KBM-7 (cell line): ENCODE data around the gene VCL.

Experiments
- DNase-seq: peaks from one replicate; pipeline ENCODE4 v3.0.0-alpha.2; 2015
- in situ Hi-C: fragments of 300-500 bp; cut with MboI; formaldehyde crosslinking; loops from 2 replicates; pipeline ENCODE4 v1.14.3; 2020; ENCODE audit warnings: low sequenced_read_pairs, low pct_unique_long_range_greater_than_20kb, mixed read lengths

Gene VCL

DNA sequence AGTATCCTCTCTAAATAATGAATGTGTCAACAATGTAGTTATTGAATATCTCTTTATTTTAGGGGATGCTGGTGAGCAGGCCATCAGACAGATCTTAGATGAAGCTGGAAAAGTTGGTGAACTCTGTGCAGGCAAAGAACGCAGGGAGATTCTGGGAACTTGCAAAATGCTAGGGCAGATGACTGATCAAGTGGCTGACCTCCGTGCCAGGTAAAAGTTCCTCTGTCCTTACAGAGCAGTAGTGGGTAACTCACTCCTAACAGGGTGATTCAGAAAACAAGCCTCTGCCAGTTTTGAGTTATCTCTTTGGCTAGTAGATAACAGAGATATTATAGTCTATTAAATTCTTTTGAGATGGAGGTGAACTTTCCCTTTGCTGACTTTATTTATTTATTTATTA, 85.4 kb downstream of the VCL start:
- DNase-seq = no peak
- in situ Hi-C loops = no loop called here

DNA sequence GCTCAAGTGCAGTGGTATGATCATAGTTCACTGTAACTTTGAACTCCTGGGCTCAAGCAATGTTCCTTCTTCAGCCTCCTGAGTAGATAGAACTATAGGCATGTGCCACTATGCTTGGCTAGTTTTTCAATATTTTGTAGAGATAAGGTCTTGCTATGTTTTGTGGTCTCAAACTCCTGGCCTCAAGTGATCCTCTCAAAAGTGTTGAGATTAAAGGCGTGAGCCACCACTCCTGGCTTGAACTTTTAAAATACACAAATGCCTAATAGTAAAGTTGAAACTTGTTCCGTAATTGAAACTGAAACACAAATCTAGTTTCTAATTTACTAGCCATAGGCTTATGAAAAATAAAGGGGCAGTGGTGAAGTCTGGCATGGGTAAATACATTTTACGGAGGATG, 87.0 kb downstream of the VCL start:
- no peak for DNase-seq
- in situ Hi-C loops = no loop called here

DNA sequence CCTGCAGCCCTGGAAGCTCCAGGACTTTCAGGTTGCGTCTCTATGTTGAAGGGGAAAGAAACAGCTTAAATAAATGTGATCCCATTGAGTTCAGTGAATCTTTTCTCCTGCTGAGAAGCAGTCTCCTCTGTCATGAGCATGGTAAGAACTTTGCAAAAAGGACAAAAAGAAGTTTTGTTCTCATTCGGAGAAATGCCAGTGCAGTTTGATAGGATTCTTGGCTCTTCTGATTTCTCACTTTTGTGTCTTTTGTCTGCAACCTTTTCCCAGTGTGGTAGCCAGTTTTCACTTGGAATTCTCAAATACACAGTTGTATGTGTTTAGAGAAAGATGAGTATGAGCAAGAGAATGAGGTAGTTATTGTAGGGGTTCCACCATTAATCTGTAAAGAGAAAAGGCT, 88.4 kb downstream of the VCL start:
- in situ Hi-C loops = no loop called here
- no peak for DNase-seq

DNA sequence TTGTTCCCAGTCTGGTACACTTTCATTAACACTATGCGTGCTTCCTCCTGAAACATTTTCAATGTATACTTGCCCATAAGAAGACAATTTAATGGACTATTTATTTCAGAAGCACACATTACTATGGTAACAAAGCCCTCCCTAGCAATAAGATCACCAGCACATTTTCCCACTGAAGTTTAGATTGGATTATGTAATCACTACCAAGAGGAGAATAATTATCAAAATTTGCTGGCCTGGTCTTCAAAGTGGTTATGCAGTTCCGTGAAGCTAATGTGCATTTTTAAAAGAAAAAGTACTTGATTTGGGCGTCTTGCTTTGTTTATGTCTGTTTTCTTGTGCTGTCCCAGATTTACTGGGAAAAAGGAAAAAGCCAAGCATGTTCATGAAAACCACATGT, 90.8 kb downstream of the VCL start:
- DNase-seq = no peak
- in situ Hi-C loops = no loop called here

DNA sequence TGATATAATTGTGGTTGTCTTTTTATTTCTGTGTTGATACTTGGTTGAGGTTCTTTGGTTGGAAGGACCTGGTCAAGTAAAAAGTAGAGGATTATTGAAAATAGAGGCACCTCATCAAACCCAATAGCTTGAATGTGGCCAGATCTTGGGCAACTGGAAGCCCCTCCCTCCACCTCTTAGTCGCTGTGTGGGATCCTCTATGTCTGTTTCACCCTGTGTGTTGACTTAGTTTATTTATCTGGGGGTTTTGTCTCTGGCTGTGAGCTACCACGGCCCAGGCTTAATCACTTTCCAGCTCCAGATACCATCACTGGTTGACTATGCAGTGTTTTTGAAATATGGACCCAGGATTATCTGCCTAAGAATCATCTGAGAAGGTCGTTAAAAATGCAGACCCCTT, 94.5 kb downstream of the VCL start:
- in situ Hi-C loops = no loop called here

DNA sequence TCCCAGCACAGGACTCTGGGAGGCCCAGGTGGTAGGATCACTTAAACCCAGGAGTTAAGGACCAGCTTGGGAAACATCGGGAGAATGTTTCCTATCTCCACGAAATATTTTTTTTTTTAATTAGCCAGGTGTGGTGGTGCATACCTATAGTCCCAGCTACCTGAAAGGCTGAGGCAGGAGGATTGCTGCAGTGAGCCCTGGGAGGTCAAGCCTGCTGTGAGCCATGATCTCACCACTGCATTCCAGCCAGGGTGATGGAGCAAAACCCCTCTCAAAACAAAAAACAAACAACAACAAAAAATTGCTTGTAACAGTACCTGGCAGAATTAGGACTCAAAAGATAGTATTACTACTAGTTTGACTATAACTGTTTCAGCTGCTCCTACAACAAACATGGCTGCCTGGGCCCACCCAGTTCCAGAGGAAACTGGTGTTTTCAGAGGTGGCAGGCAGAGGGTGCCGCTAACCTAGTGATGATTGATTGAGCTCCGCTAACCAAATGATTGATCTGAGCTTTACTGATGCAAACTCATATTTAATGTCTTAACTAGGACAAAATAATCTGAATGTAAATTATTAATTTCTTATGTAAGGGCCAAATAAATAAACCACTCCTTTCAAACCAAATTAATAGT, 95.7 kb downstream of the VCL start:
- in situ Hi-C loops = no loop called here
- no peak for DNase-seq

More for the DNA sequence above, 94.5 kb downstream of the VCL start:
- no peak for DNase-seq

DNA sequence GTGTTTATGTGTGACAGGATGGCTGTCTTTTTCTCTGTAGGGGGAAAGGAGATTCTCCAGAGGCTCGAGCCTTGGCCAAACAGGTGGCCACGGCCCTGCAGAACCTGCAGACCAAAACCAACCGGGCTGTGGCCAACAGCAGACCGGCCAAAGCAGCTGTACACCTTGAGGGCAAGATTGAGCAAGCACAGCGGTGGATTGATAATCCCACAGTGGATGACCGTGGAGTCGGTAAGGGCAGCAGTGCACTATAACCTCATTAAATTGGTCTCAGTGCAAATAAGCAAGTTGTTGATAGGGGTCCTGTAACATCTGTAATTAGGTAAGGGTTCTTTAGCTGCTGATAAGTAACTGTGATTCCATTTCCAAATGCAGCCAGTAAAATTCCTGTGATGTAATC, 96.3 kb downstream of the VCL start:
- in situ Hi-C loops = no loop called here
- no peak for DNase-seq

DNA sequence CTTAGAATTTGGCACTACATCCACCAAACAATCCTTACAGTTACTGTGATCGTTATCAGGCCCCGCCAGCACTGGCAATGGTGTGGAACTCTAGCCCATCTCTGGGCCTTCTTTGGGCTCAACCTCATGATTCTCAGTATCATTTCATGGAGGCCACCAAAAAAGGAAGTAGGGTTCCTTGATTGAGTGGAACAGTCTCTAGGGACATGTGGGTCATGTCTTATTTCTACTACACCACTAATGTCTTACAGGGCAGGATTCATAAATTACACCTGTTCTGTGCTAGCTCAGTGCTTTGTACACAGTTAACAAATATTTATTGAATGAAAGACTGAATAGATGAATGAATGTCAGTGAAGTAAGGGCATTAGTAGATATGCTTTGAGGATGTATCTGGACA, 98.9 kb downstream of the VCL start:
- no peak for DNase-seq
- in situ Hi-C loops = no loop called here

DNA sequence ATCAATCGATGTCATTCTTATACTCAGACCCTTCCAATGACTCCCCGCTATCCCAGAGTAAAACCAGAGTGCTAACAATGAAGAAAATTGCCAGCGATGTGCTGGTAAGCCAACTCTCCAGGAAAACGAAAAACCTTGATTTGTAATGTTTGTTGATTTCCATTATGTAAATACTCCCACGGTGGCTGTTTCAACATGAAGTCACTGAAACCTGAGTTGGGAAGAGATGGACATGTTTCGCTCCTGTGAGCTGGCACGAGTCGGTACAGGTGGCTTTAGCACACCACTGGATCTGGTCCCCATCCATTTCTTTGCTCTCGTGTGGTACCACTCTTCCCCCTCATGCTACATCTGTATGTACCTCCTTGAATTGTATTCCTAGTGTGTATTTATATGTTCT, 99.9 kb downstream of the VCL start:
- no peak for DNase-seq
- in situ Hi-C loops = no loop called here

DNA sequence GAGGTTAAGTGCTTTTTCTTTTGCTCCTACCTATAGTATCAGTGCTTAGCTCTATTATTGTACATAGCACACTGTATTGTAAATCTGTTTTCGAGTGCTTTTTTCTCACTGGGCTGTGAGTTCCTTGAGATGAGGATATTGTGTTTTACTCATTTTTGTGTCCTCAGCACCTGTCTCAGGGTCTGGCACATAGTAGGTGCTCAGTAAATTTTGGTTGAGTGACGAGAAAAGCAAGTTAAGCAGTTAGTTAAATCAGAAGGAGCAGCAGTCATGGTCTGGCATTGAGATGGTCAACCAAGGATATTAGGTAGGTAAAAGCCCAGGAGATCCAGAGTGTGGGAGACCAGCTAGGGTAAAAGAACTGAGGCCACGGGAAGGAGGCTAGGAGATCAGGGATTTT, 101.5 kb downstream of the VCL start:
- in situ Hi-C loops = no loop called here
- no peak for DNase-seq

DNA sequence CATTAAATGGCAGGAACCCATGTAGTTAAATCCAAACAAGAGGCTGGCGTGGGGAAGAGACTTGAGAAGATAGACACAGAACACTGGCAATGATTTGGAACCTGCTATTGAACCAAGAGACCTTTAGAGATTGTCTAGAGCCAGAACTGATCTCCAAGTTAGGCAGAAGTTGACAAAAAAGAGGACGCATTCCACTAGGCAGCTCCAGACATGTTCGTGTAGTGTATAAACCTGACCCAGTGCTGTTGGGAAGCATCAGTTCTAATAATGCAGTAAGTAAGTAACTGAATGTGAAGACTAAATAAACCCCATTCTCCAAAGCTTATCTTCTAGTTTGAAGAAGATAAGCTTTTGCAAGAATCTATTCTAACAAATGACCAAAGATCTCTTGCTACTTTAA, 101.9 kb downstream of the VCL start:
- in situ Hi-C loops = no loop called here
- DNase-seq = no peak

DNA sequence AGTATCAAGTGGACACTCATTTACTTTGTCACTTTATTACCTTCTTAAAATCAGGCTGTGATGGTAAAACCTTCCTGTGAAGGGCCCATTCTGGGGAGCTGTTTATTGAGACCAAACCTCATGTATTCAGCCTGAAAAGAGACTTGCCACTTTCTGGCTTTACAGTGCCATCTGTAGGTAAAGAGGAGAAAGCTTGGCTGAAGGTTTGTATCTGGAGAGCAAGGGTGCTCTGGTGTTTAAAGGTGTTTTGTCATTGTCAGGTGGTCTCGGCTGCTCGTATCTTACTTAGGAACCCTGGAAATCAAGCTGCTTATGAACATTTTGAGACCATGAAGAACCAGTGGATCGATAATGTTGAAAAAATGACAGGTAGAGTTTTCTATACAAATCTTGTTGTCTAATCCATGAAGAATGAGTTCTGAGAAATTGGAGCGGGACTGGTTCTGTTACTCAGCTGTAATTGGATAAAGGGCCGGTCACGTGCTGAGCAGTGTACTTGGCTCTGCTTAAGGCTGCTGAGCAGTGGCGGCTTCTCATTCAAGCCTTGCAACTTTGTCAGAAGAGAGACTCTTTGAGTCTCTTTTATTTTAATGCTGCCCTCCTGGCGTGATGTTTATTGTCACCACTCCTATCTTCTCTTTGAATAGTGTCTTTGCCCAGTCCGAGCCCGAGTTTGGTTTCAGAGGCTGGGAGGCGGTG, 105.8 kb downstream of the VCL start:
- peak; percentile 33 for DNase-seq
- in situ Hi-C loops = no loop called here

DNA sequence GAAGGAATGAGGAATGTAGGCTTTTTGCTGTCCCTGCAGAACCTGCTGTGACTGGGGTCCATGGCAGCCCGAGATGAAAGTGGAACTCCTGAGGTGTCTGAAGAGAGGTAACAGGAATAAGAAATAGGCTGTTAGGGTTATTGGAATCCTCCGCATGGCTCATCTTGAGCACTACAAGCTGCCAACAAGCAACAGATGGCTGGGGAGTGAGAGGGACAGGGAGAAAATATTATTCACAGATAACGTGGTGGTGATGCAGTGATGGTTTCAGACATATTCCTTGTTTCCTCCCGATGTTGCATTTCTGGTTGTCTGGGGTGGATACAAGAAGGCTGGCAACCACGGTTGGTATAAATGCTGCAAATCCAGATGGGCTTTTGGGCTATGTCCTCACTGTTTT, 106.6 kb downstream of the VCL start:
- in situ Hi-C loops = no loop called here
- no peak for DNase-seq

DNA sequence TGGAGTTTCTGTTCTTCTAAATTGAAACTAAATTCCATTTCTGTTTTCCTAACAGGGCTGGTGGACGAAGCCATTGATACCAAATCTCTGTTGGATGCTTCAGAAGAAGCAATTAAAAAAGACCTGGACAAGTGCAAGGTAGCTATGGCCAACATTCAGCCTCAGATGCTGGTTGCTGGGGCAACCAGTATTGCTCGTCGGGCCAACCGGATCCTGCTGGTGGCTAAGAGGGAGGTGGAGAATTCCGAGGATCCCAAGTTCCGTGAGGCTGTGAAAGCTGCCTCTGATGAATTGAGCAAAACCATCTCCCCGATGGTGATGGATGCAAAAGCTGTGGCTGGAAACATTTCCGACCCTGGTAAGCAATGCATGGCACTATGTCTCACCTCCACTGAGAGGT, 107.1 kb downstream of the VCL start:
- no peak for DNase-seq
- in situ Hi-C loops = no loop called here

DNA sequence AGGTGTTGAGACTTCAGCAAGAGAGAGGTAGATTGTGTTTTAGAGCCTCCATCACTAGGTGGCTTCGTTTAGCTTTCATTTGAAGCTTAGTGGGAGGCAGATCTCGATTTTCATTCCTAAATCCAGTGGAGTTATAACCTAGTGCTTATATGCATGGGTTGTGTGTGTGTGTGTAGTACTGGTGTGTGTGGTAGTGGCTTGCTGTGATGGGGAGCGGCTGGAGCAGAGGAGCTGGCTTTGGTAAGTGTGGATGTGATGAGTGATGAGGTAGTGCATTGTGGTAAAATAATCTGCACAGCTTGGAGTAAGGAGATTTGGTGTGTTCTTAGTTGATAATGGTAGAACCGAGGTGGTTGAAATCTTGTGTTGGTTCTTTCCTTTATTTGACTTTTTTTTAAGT, 109.5 kb downstream of the VCL start:
- DNase-seq = no peak
- in situ Hi-C loops = no loop called here

DNA sequence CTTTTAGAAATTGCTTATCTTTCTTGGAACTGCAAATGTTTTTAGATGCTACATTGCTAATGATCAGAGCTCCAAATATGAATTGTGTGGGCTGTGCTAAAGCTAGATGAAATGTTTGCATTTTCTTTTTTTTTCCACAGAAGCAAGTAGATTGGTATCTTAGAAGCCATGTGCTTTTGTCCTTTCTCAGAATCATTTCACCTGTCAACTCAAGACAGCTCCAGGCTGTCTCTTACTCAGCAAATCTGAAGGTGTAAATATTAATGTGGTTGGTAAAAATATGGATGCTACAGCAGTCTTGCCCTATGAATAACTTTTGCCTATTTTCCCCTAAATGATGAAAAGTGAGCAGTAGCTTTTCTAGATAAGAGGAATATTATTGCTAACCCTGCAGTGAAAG, 111.5 kb downstream of the VCL start:
- in situ Hi-C loops = no loop called here
- no peak for DNase-seq

DNA sequence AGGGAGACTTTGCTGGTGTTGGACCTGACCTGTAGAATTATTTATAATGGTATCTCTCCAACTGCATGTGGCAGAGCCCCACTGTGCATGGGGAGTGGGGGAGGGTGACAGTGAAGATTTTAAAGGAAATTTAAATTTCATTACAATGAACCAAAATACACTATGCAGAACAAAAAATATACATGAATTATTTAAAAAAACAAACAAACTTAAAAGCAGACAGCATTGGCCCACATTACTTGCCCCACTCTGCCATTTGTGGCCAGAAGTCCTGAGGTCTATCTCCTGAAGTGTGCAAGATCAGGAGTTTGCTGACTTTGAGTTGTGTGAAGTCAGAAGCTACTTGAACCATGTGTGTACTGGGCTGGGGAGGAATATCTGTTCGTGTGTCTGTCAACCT, 112.2 kb downstream of the VCL start:
- in situ Hi-C loops = no loop called here

DNA sequence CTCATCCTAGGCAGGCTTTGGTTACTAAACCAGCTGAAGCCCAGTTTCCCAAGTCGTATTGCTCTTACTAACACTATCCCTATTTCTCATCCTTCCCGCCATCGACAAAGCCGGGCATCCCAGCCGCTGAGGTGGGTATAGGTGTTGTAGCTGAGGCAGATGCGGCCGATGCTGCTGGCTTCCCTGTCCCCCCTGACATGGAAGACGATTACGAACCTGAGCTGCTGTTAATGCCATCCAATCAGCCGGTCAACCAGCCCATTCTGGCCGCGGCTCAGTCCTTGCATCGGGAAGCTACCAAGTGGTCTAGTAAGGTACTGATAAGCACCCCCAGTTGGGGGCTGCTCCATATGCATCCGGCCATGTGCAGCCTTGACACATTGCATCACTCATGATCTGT, 113.9 kb downstream of the VCL start:
- DNase-seq = no peak
- in situ Hi-C loops = no loop called here

More for the DNA sequence above, 112.2 kb downstream of the VCL start:
- DNase-seq = no peak

DNA sequence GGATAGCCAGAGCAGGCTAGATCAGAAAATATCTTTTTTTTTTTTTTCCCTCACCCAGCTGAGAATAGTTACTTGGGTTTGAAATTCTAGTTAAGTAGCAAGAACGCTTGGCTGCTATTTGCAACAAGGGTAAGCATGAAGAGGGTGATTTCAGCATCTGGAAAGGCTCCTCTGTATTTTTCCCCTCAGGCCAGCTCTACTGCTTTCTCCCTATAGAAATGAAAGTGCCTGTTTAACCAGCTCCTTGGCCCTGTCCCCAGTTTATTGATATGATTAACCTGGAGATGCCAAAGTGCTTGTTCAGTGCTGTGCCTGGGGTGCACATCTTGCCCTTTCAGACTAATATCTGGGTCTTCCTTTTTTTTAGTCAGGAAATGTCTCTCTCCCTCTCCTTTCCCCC, 115.6 kb downstream of the VCL start:
- in situ Hi-C loops = no loop called here
- DNase-seq = no peak

DNA sequence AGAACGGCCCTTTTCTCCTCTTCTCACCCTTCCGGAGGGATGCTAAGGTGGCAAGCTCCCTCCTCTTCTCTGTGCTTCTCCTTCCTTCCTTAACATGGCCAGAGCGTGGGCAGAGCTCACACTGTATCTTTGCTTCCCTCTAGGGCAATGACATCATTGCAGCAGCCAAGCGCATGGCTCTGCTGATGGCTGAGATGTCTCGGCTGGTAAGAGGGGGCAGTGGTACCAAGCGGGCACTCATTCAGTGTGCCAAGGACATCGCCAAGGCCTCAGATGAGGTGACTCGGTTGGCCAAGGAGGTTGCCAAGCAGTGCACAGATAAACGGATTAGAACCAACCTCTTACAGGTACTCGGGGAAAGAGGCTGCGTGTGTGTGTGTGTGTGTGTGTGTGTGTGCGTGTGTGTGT, 116.1 kb downstream of the VCL start:
- in situ Hi-C loops = no loop called here
- no peak for DNase-seq

DNA sequence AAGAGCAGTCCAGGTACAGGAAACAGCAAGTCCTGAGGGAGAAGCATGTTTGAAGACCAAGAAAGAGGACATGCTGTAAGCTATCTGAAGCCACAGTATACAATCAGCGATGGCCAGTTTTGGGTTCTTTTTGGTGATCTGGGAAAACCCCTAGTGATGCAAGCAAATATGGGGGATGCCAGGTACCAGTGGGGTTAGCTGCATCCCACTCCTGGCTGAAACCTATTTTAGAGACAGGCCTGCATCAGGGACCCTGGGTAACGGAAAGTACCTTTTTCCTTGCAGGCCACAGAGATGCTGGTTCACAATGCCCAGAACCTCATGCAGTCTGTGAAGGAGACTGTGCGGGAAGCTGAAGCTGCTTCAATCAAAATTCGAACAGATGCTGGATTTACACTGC, 119.8 kb downstream of the VCL start:
- in situ Hi-C loops = no loop called here
- DNase-seq = no peak
